BLaER1 (cell line): Measurements from ENCODE around the gene OR5H1.
"Not testable (repeated sequence)": the region's sequence is repeated elsewhere in the genome, so short reads cannot be mapped to it uniquely, and the experiment has no call there.

Source experiments
- H3K27ac ChIP-seq: shearing (Covaris generic); formaldehyde crosslinking; 2 replicates; pipeline ENCODE4 v1.8.1; 2022
- H3K27me3 ChIP-seq: shearing (Covaris generic); formaldehyde crosslinking; 2 replicates; pipeline ENCODE4 v1.8.1; 2022
- H3K36me3 ChIP-seq: shearing (Covaris generic); formaldehyde crosslinking; 2 replicates; pipeline ENCODE4 v1.8.1; 2022
- H3K4me1 ChIP-seq: shearing (Covaris generic); formaldehyde crosslinking; 2 replicates; pipeline ENCODE4 v1.8.1; 2022
- H3K4me2 ChIP-seq: shearing (Covaris generic); formaldehyde crosslinking; 2 replicates; pipeline ENCODE4 v1.8.1; 2022
- H3K4me3 ChIP-seq: shearing (Covaris generic); formaldehyde crosslinking; 2 replicates; pipeline ENCODE4 v1.8.1; 2022
- H3K9ac ChIP-seq: shearing (Covaris generic); formaldehyde crosslinking; 2 replicates; pipeline ENCODE4 v1.8.1; 2022
- H3K9me3 ChIP-seq: shearing (Covaris generic); formaldehyde crosslinking; 2 replicates; pipeline ENCODE4 v1.8.1; 2022
- H4K20me1 ChIP-seq: shearing (Covaris generic); formaldehyde crosslinking; 2 replicates; pipeline ENCODE4 v1.8.1; 2022
- Cebpa-rat ChIP-seq: shearing (Covaris generic); IDR thresholded peaks from 2 replicates; pipeline ENCODE4 v1.8.1; 2022

Gene OR5H1

GRCh38 chr3:98130421-98130820 lies at the start of gene OR5H1:
OR5H1 (plus strand) TSS chr3:98130721; CDS start chr3:98132698, 1,977 bp downstream.
- no peak within 1 kb of the TSS for H3K9ac ChIP-seq
- no peak within 1 kb of the TSS for H3K4me2 ChIP-seq
- no peaks in the 10 kb centered on the region for H3K36me3 ChIP-seq
- H4K20me1 ChIP-seq = no peaks in the 10 kb centered on the region
- TF ChIP-seq Cebpa-rat = no peak
- H3K4me1 ChIP-seq = no peaks in the 10 kb centered on the region
- no peaks in the 10 kb centered on the region for H3K27me3 ChIP-seq
- H3K27ac ChIP-seq = no peak within 1 kb of the TSS
- no peaks in the 10 kb centered on the region for H3K9me3 ChIP-seq
- no peak within 1 kb of the TSS for H3K4me3 ChIP-seq

GRCh38 chr3:98086873-98087272 lies 43.6 kb upstream of the OR5H1 start, which contains the start of gene OR5AC2:
OR5AC2 (plus strand) TSS chr3:98087173; CDS start chr3:98087173, 0 bp downstream.
- H4K20me1 ChIP-seq = no peaks in the 10 kb centered on the region
- no peak within 1 kb of the TSS for H3K4me3 ChIP-seq
- no peaks in the 10 kb centered on the region for H3K27me3 ChIP-seq
- H3K9ac ChIP-seq = no peak within 1 kb of the TSS
- H3K9me3 ChIP-seq = no peaks in the 10 kb centered on the region
- H3K36me3 ChIP-seq = no peaks in the 10 kb centered on the region
- no peaks in the 10 kb centered on the region for H3K4me1 ChIP-seq
- H3K4me2 ChIP-seq = no peak within 1 kb of the TSS
- no peak for TF ChIP-seq Cebpa-rat
- H3K27ac ChIP-seq = no peak within 1 kb of the TSS

- Histone ChIP-seq H3K9me3 (no peaks in the 10 kb centered on the region), H3K36me3 (no peaks in the 10 kb centered on the region), H3K4me3 (no peak overlapping the region), H3K27me3 (no peaks in the 10 kb centered on the region), H4K20me1 (no peaks in the 10 kb centered on the region), H3K4me1 (no peaks in the 10 kb centered on the region), H3K4me2 (no peak overlapping the region), H3K9ac (no peak overlapping the region), H3K27ac (no peak overlapping the region)
- TF ChIP-seq Cebpa-rat = no peak
These were observed 34.6 kb upstream of the OR5H1 start for GRCh38 chr3:98095882-98096281.

GRCh38 chr3:98099848-98100247 lies 30.7 kb upstream of the OR5H1 start:
- no peaks in the 10 kb centered on the region for H4K20me1 ChIP-seq
- H3K4me1 ChIP-seq = no peaks in the 10 kb centered on the region
- no peaks in the 10 kb centered on the region for H3K9me3 ChIP-seq
- no peak overlapping the region for H3K4me3 ChIP-seq
- no peaks in the 10 kb centered on the region for H3K27me3 ChIP-seq
- TF ChIP-seq Cebpa-rat = no peak
- no peak overlapping the region for H3K27ac ChIP-seq
- no peak overlapping the region for H3K4me2 ChIP-seq
- no peaks in the 10 kb centered on the region for H3K36me3 ChIP-seq
- H3K9ac ChIP-seq = no peak overlapping the region

GRCh38 chr3:98108162-98108561 lies 22.4 kb upstream of the OR5H1 start:
- no peaks in the 10 kb centered on the region for H3K4me1 ChIP-seq
- H3K27ac ChIP-seq = no peak overlapping the region
- no peaks in the 10 kb centered on the region for H3K36me3 ChIP-seq
- no peak overlapping the region for H3K4me2 ChIP-seq
- H3K9ac ChIP-seq = no peak overlapping the region
- TF ChIP-seq Cebpa-rat = no peak
- H3K4me3 ChIP-seq = no peak overlapping the region
- no peaks in the 10 kb centered on the region for H3K27me3 ChIP-seq
- H4K20me1 ChIP-seq = no peaks in the 10 kb centered on the region
- H3K9me3 ChIP-seq = no peaks in the 10 kb centered on the region

- H3K9me3 ChIP-seq = no peaks in the 10 kb centered on the region
- no peak for TF ChIP-seq Cebpa-rat
These were observed 20.5 kb upstream of the OR5H1 start for GRCh38 chr3:98109807-98110549.

GRCh38 chr3:98110550-98110908 lies 20.0 kb upstream of the OR5H1 start:
- no peak overlapping the region for H3K27ac ChIP-seq
- no peaks in the 10 kb centered on the region for H3K9me3 ChIP-seq
- H3K36me3 ChIP-seq = no peaks in the 10 kb centered on the region
- H3K4me1 ChIP-seq = no peaks in the 10 kb centered on the region
- H4K20me1 ChIP-seq = no peaks in the 10 kb centered on the region
- H3K4me2 ChIP-seq = no peak overlapping the region
- no peak overlapping the region for H3K4me3 ChIP-seq
- H3K9ac ChIP-seq = no peak overlapping the region
- no peaks in the 10 kb centered on the region for H3K27me3 ChIP-seq
- TF ChIP-seq Cebpa-rat = no peak

More at GRCh38 chr3:98109807-98110549, 20.5 kb upstream of the OR5H1 start:
- Histone ChIP-seq H3K4me2 (no peak overlapping the region), H3K27ac (no peak overlapping the region), H3K27me3 (no peaks in the 10 kb centered on the region), H3K4me3 (no peak overlapping the region), H3K9ac (no peak overlapping the region), H3K4me1 (no peaks in the 10 kb centered on the region), H4K20me1 (no peaks in the 10 kb centered on the region), H3K36me3 (no peaks in the 10 kb centered on the region)

GRCh38 chr3:98114264-98114663 lies 16.3 kb upstream of the OR5H1 start:
- no peak for TF ChIP-seq Cebpa-rat

GRCh38 chr3:98115717-98116116 lies 14.8 kb upstream of the OR5H1 start:
- Histone ChIP-seq H3K36me3 (no peaks in the 10 kb centered on the region), H3K27me3 (no peaks in the 10 kb centered on the region), H3K4me2 (no peak overlapping the region), H3K9me3 (no peaks in the 10 kb centered on the region), H3K27ac (no peak overlapping the region), H3K4me1 (no peaks in the 10 kb centered on the region), H3K4me3 (no peak overlapping the region), H4K20me1 (no peaks in the 10 kb centered on the region), H3K9ac (no peak overlapping the region)
- TF ChIP-seq Cebpa-rat = no peak

More at GRCh38 chr3:98114264-98114663, 16.3 kb upstream of the OR5H1 start:
- Histone ChIP-seq H3K4me3 (no peak overlapping the region), H3K9me3 (no peaks in the 10 kb centered on the region), H3K4me1 (no peaks in the 10 kb centered on the region), H3K4me2 (no peak overlapping the region), H3K36me3 (no peaks in the 10 kb centered on the region), H3K9ac (no peak overlapping the region), H3K27ac (no peak overlapping the region), H4K20me1 (no peaks in the 10 kb centered on the region), H3K27me3 (no peaks in the 10 kb centered on the region)

GRCh38 chr3:98136631-98137030 lies 6.1 kb downstream of the OR5H1 start:
- Histone ChIP-seq H3K4me3 (no peak overlapping the region), H3K9ac (no peak overlapping the region), H3K9me3 (no peaks in the 10 kb centered on the region), H3K27ac (no peak overlapping the region), H3K4me1 (no peaks in the 10 kb centered on the region), H3K4me2 (no peak overlapping the region), H3K27me3 (no peaks in the 10 kb centered on the region), H4K20me1 (no peaks in the 10 kb centered on the region), H3K36me3 (no peaks in the 10 kb centered on the region)
- no peak for TF ChIP-seq Cebpa-rat

- H3K4me2 ChIP-seq, H3K36me3 ChIP-seq, H3K4me3 ChIP-seq, H3K9ac ChIP-seq, H3K27me3 ChIP-seq, H3K9me3 ChIP-seq, H3K4me1 ChIP-seq, H4K20me1 ChIP-seq, H3K27ac ChIP-seq: not testable (repeated sequence)
These were observed 7.5 kb downstream of the OR5H1 start for GRCh38 chr3:98137826-98138557.
